22Rv1 (cell line): Measurements from ENCODE around the gene PPFIBP2.
"Not testable (repeated sequence)": the region's sequence is repeated elsewhere in the genome, so short reads cannot be mapped to it uniquely, and the experiment has no call there.

Source experiments
- H3K27ac ChIP-seq: fragments of 450-650 bp; 2 replicates; pipeline ENCODE4 v1.5.1; 2017
- CTCF ChIP-seq: fragments of 450-650 bp; IDR thresholded peaks from 2 replicates; pipeline ENCODE4 v1.5.1; 2017; ENCODE audit warnings: mild to moderate bottlenecking
- ZFX ChIP-seq: fragments of 450-650 bp; IDR thresholded peaks from 2 replicates; pipeline ENCODE4 v1.6.1; 2017; ENCODE audit warnings: antibody characterized with exemption, borderline replicate concordance

PPFIBP2 gene

DNA sequence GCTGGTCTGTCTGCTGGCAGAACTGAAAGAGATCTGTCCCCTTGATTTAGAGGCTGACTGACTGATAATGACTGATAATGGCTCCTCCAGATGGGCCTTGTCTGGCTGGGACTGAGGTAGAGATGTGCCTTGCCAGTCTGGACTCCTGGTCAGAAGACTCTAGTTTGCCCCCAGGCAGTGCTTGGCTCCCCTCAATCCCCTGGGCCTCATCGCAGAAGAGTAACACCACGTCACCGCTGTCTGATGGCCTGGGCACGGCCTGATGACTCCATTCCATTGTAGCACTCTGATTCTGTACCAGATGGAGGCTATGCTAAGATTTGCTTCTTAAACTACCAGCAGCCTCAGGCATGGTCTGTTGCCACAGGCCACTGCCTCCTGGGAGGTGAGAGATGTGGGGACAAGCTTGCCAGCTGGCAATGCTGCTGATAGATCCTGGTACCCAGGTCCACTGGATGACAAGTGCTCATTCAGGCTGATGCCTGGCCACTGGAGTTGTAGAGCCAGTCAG, 140.5 kb downstream of the PPFIBP2 start:
- TF ChIP-seq ZFX (no peak), CTCF (no peak)
- no peak overlapping the region for H3K27ac ChIP-seq

GRCh38 chr11:7655253-7656217, 141.7 kb downstream of the PPFIBP2 start:
- no peak for TF ChIP-seq ZFX
- no peak overlapping the region for H3K27ac ChIP-seq

DNA sequence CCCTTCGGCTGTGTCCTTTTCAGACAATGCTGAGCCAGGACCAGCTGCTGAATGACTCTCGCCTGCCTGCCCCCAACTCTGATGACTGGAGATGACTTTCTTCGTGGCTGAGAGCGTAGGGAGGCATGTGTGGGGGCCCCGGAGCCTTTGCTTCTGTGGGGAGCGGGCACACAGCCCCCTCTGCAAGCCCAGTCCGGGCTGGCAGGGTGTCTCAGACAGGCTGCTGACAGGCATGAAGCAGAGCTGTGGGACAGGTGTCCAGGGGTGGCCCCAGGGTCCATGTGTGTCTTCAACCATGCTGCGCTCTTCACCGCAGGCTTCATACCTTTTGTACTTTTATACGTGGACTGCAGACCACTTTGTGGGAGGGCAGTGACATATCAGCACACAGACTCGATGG, 142.9 kb downstream of the PPFIBP2 start:
- TF ChIP-seq CTCF, result no peak
- no peak for TF ChIP-seq ZFX
- H3K27ac ChIP-seq, result no peak overlapping the region

DNA sequence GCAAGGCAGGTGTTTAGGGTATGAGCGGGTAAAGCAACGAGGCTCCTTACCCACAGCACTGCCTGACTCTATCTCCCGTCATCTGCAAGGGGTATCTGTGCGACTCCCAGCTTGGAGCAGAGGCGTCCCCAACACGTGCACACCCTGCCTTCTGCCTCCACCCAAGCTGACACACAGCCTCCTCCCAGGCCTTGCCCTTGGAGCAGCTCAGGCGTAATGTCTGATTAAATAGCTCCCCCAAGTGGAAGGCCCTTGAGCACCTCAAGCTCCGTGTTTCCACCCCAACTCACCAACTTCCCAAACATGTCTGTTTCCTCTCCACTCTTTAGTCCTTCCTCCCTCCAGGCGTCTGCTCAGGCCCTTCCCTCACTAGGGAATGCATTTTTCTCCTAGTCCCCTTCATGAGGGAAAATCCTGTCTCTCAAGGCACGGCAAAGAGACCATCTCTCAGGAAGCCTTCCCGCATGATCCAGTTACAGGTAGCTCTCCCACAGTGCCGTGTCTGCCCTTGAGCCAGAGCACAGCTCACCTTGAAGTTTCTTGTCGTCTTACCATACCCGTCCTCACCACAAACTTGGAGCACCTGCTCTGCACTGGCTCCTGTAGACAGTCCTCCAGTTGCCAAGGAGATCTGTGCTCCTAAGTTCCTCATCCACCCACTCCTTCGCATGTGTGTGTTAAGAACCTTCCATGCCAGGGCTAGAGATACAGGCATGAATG, 143.7 kb downstream of the PPFIBP2 start:
- TF ChIP-seq ZFX (no peak), CTCF (peak; percentile 52)
- no peak overlapping the region for H3K27ac ChIP-seq

DNA sequence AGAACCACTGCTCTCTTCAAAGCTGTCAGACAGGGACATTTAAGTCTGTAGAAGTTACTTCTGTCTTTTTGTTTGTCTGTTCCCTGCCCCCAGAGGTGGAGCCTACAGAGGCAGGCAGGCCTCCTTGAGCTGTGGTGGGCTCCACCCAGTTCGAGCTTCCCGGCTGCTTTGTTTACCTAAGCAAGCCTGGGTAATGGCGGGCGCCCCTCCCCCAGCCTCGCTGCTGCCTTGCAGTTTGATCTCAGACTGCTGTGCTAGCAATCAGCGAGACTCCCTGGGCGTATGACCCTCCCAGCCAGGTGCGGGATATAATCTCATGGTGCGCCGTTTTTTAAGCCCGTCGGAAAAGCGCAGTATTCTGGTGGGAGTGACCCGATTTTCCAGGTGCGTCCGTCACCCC, 149.7 kb downstream of the PPFIBP2 start:
- not testable (repeated sequence) for H3K27ac ChIP-seq

- H3K27ac ChIP-seq, result no peak overlapping the region
- TF ChIP-seq ZFX (no peak), CTCF (no peak)
Measured at GRCh38 chr11:7664867-7665266, 151.1 kb downstream of the PPFIBP2 start.

- TF ChIP-seq CTCF (peak; percentile 89), ZFX (no peak)
- no peak overlapping the region for H3K27ac ChIP-seq
Measured at GRCh38 chr11:7665473-7666291, 151.9 kb downstream of the PPFIBP2 start.
